ENCODE measurements around the gene MYO1D.
A peak's percentile ranks its signal among the peaks of the same experiment; 100 is the strongest.

MYO1D gene

GRCh38 chr17:32819035-32819434 lies 57.9 kb downstream of the MYO1D start:
- DNase-seq (ENCODE audit: low read depth in 2 of 2): no peak

GRCh38 chr17:32815460-32815859 lies 61.5 kb downstream of the MYO1D start:
- DNase-seq (ENCODE audit: low read depth in 2 of 2): no peak

- DNase-seq (ENCODE audit: low read depth in 2 of 2): no peak
Measured at GRCh38 chr17:32814836-32815235, 62.1 kb downstream of the MYO1D start.

- DNase-seq (ENCODE audit: low read depth in 2 of 2): peak; percentile 44 to 52
Measured at GRCh38 chr17:32813021-32813420, 63.9 kb downstream of the MYO1D start.

GRCh38 chr17:32810690-32811089 lies 66.2 kb downstream of the MYO1D start:
- no peak for DNase-seq (ENCODE audit: low read depth in 2 of 2)

GRCh38 chr17:32807577-32807976 lies 69.3 kb downstream of the MYO1D start:
- DNase-seq (ENCODE audit: low read depth in 2 of 2): no peak

- DNase-seq (ENCODE audit: low read depth in 2 of 2): no peak
Measured at GRCh38 chr17:32806646-32807045, 70.3 kb downstream of the MYO1D start.

GRCh38 chr17:32805029-32805976 lies 71.6 kb downstream of the MYO1D start:
- no peak for DNase-seq (ENCODE audit: low read depth in 2 of 2)

GRCh38 chr17:32803544-32803943 lies 73.4 kb downstream of the MYO1D start:
- DNase-seq (ENCODE audit: low read depth in 2 of 2): peak; percentile 38 to 42

- no peak for DNase-seq (ENCODE audit: low read depth in 2 of 2)
Measured at GRCh38 chr17:32802306-32802705, 74.6 kb downstream of the MYO1D start.

GRCh38 chr17:32801641-32802040 lies 75.3 kb downstream of the MYO1D start:
- no peak for DNase-seq (ENCODE audit: low read depth in 2 of 2)

- no peak for DNase-seq (ENCODE audit: low read depth in 2 of 2)
Measured at GRCh38 chr17:32801193-32801592, 75.7 kb downstream of the MYO1D start.

- no peak for DNase-seq (ENCODE audit: low read depth in 2 of 2)
Measured at GRCh38 chr17:32798938-32799337, 78.0 kb downstream of the MYO1D start.

GRCh38 chr17:32795339-32795979 lies 81.5 kb downstream of the MYO1D start:
- no peak for DNase-seq (ENCODE audit: low read depth in 2 of 2)

- DNase-seq (ENCODE audit: low read depth in 2 of 2): no peak
Measured at GRCh38 chr17:32794533-32795246, 82.2 kb downstream of the MYO1D start.

- DNase-seq (ENCODE audit: low read depth in 2 of 2): no peak
Measured at GRCh38 chr17:32793841-32794240, 83.1 kb downstream of the MYO1D start.

- DNase-seq (ENCODE audit: low read depth in 2 of 2): no peak
Measured at GRCh38 chr17:32792207-32792606, 84.7 kb downstream of the MYO1D start.

GRCh38 chr17:32786169-32786568 lies 90.8 kb downstream of the MYO1D start:
- no peak for DNase-seq (ENCODE audit: low read depth in 2 of 2)

GRCh38 chr17:32784113-32784512 lies 92.8 kb downstream of the MYO1D start:
- no peak for DNase-seq (ENCODE audit: low read depth in 2 of 2)

GRCh38 chr17:32783602-32784001 lies 93.3 kb downstream of the MYO1D start:
- no peak for DNase-seq (ENCODE audit: low read depth in 2 of 2)

- DNase-seq (ENCODE audit: low read depth in 2 of 2): no peak
Measured at GRCh38 chr17:32780721-32781120, 96.2 kb downstream of the MYO1D start.

GRCh38 chr17:32777922-32778321 lies 99.0 kb downstream of the MYO1D start:
- DNase-seq (ENCODE audit: low read depth in 2 of 2): no peak
